H9 (cell line): ENCODE data around the gene CIPC. TPM values are rescaled to one million over a fixed set of nuclear protein-coding genes. Genes with fewer than 3 reads are reported as not detected.

Experiments used
- DNase-seq: peaks from one replicate; pipeline ENCODE4 v3.0.0-alpha.2; 2017
- H2AFZ ChIP-seq: one replicate; pipeline ENCODE4 v1.6.1; 2013; ENCODE audit warnings: mild to moderate bottlenecking, low read length, control low read depth, moderate library complexity
- H2AK5ac ChIP-seq: 2 replicates; pipeline ENCODE4 v1.6.1; 2013; ENCODE audit warnings: low read length, control low read depth, mixed read lengths; ENCODE audit not compliant: insufficient read length
- H2BK120ac ChIP-seq: one replicate; pipeline ENCODE4 v1.6.1; 2013; ENCODE audit warnings: low read depth, mild to moderate bottlenecking, low read length, control low read depth, inconsistent platforms; ENCODE audit not compliant: poor library complexity, severe bottlenecking
- H2BK12ac ChIP-seq: 2 replicates; pipeline ENCODE4 v1.6.1; 2013; ENCODE audit warnings: low read length, control low read depth, mixed read lengths, low read depth; ENCODE audit not compliant: insufficient read length
- H2BK15ac ChIP-seq: 2 replicates; pipeline ENCODE4 v1.6.1; 2013; ENCODE audit warnings: low read depth, low read length, control low read depth
- H2BK20ac ChIP-seq: one replicate; pipeline ENCODE4 v1.6.1; 2013; ENCODE audit warnings: low read depth, mild to moderate bottlenecking, low read length, control low read depth, inconsistent platforms; ENCODE audit not compliant: poor library complexity, severe bottlenecking
- H2BK5ac ChIP-seq: 2 replicates; pipeline ENCODE4 v1.6.1; 2013; ENCODE audit warnings: low read length, control low read depth, mixed read lengths; ENCODE audit not compliant: insufficient read length
- H3K14ac ChIP-seq: 2 replicates; pipeline ENCODE4 v1.6.1; 2013; ENCODE audit warnings: low read length, control low read depth; ENCODE audit not compliant: insufficient read depth
- H3K18ac ChIP-seq: 2 replicates; pipeline ENCODE4 v1.6.1; 2013; ENCODE audit warnings: low read depth, mild to moderate bottlenecking, mixed read lengths, low read length, control low read depth; ENCODE audit not compliant: insufficient read length
- H3K23ac ChIP-seq: 2 replicates; pipeline ENCODE4 v1.6.1; 2013; ENCODE audit warnings: low read length, control low read depth, mixed read lengths, low read depth; ENCODE audit not compliant: insufficient read length
- H3K23me2 ChIP-seq: 2 replicates; pipeline ENCODE4 v1.6.1; 2013; ENCODE audit warnings: low read depth, mild to moderate bottlenecking, mixed read lengths, low read length, control low read depth; ENCODE audit not compliant: insufficient read length, poor library complexity, severe bottlenecking
- H3K27ac ChIP-seq: 2 replicates; pipeline ENCODE4 v1.5.1; 2013; ENCODE audit warnings: low read length, control low read depth, mixed read lengths, low read depth; ENCODE audit not compliant: insufficient read length
- H3K27me3 ChIP-seq: 2 replicates; pipeline ENCODE4 v1.6.1; 2013; ENCODE audit warnings: low read length, control low read depth, inconsistent platforms; ENCODE audit not compliant: insufficient read depth
- H3K4ac ChIP-seq: 2 replicates; pipeline ENCODE4 v1.6.1; 2013; ENCODE audit warnings: low read depth, mild to moderate bottlenecking, control low read depth, inconsistent platforms, low read length, moderate library complexity
- H3K4me1 ChIP-seq: 2 replicates; pipeline ENCODE4 v1.6.1; 2013; ENCODE audit warnings: low read length, control low read depth, inconsistent platforms; ENCODE audit not compliant: insufficient read depth
- H3K4me2 ChIP-seq: 2 replicates; pipeline ENCODE4 v1.6.1; 2013; ENCODE audit warnings: low read length, control low read depth, mixed read lengths; ENCODE audit not compliant: insufficient read length, insufficient read depth
- H3K56ac ChIP-seq: 2 replicates; pipeline ENCODE4 v1.6.1; 2013; ENCODE audit warnings: low read depth, mild to moderate bottlenecking, mixed read lengths, low read length, control low read depth; ENCODE audit not compliant: insufficient read length
- H3K79me1 ChIP-seq: 2 replicates; pipeline ENCODE4 v1.6.1; 2013; ENCODE audit warnings: low read depth, mild to moderate bottlenecking, moderate library complexity, low read length, control low read depth, inconsistent platforms; ENCODE audit not compliant: insufficient read depth, poor library complexity, severe bottlenecking
- H3K79me2 ChIP-seq: 2 replicates; pipeline ENCODE4 v1.6.1; 2013; ENCODE audit warnings: low read length, control low read depth, inconsistent platforms; ENCODE audit not compliant: insufficient read depth
- H3K9ac ChIP-seq: 2 replicates; pipeline ENCODE4 v1.6.1; 2013; ENCODE audit warnings: low read length, control low read depth, mixed read lengths; ENCODE audit not compliant: insufficient read length; ENCODE audit errors: extremely low read depth
- H3K9me3 ChIP-seq: one replicate; pipeline ENCODE4 v1.6.1; 2013; ENCODE audit warnings: low read depth, low read length, inconsistent platforms; ENCODE audit not compliant: control insufficient read depth
- H3T11ph ChIP-seq: one replicate; pipeline ENCODE4 v1.6.1; 2013; ENCODE audit warnings: mild to moderate bottlenecking, low read length, control low read depth, inconsistent platforms
- H4K20me1 ChIP-seq: one replicate; pipeline ENCODE4 v1.6.1; 2013; ENCODE audit not compliant: control insufficient read depth, insufficient read length, insufficient read depth
- H4K5ac ChIP-seq: 2 replicates; pipeline ENCODE4 v1.6.1; 2013; ENCODE audit warnings: low read depth, mild to moderate bottlenecking, mixed read lengths, low read length, control low read depth; ENCODE audit not compliant: insufficient read length
- H4K8ac ChIP-seq: replicated peaks from 2 replicates; pipeline ENCODE4 v1.6.1; 2013; ENCODE audit warnings: low read length, control low read depth, mixed read lengths, low read depth; ENCODE audit not compliant: insufficient read length
- H4K91ac ChIP-seq: 2 replicates; pipeline ENCODE4 v1.6.1; 2013; ENCODE audit warnings: low read depth, mild to moderate bottlenecking, moderate library complexity, mixed read lengths, low read length, control low read depth; ENCODE audit not compliant: insufficient read length
- H3K27ac Mint-ChIP-seq, 3 experiments: 2 replicates in 2 of 3; 3 replicates in 1 of 3; pipeline ENCODE4 v1.8.0; 2020 to 2021; ENCODE audit warnings: mixed read lengths in 3 of 3, mild to moderate bottlenecking in 1 of 3, moderate library complexity in 1 of 3
- H3K27me3 Mint-ChIP-seq: 2 replicates; pipeline ENCODE4 v1.8.0; 2021; ENCODE audit warnings: low read depth, mild to moderate bottlenecking, moderate library complexity, mixed read lengths
- H3K36me3 Mint-ChIP-seq, 3 experiments: 2 replicates in 2 of 3; 3 replicates in 1 of 3; pipeline ENCODE4 v1.8.0; 2020 to 2021; ENCODE audit warnings: low read depth in 3 of 3, mixed read lengths in 3 of 3; ENCODE audit not compliant: insufficient read depth in 1 of 3
- H3K4me1 Mint-ChIP-seq, 2 experiments: 2 replicates each; pipeline ENCODE4 v1.8.0; 2020; ENCODE audit warnings: mixed read lengths in 2 of 2
- H3K4me3 Mint-ChIP-seq, 2 experiments: 2 replicates in 1 of 2; 3 replicates in 1 of 2; pipeline ENCODE4 v1.8.0; 2020 to 2021; ENCODE audit warnings: mild to moderate bottlenecking in 2 of 2, mixed read lengths in 2 of 2, moderate library complexity in 1 of 2
- H3K9me3 Mint-ChIP-seq, 2 experiments: 2 replicates in 1 of 2; 3 replicates in 1 of 2; pipeline ENCODE4 v1.8.0; 2020; ENCODE audit warnings: mild to moderate bottlenecking in 2 of 2, mixed read lengths in 2 of 2, moderate library complexity in 1 of 2
- WGBS: extraction: QIAGEN DNeasy Blood & Tissue Kit; methylation state at CpG from one replicate; pipeline ENCODE4 v1.1.7; 2013; ENCODE audit warnings: missing lambda C conversion rate, low lambda C conversion rate, mixed read lengths; ENCODE audit not compliant: insufficient read length; ENCODE audit errors: extremely low coverage; 5-methylcytosine and 5-hydroxymethylcytosine counted together
- total RNA-seq: library from RNA; stranded (reverse); gene quantifications from 2 replicates; pipeline ENCODE4 v1.2.1, GENCODE V29; 2021
- TF ChIP-seq, protein P1 (sequence below): fragments of 200-600 bp; sonication (generic); conservative IDR thresholded peaks from 3 replicates; pipeline ENCODE4 v1.8.0; 2021; ENCODE audit warnings: antibody characterized with exemption, mild to moderate bottlenecking

The CIPC gene
- total RNA-seq, 1 experiment from 2014 or later: 23.4 TPM

DNA sequence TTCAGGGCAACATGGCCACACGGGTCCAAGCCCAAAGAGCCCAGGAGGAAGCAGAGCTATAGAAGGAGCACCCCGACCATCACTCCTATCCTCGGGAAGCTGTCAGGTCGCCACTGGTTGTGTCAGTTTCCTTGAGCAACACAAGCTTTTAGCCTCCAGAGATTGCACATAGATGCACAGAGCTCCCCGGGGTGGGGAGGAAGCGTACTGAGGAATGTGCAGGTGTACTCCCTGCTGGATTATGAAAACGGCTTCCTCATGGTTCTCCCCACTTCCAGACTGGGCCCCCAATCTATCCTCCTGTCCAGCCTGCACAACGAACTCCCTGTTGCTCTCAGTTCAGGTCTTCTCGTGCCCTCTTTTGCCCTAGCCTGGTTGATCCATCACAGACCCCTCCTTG, 39.3 kb upstream of the CIPC start:
- no peak overlapping the region for H3K27ac Mint-ChIP-seq
- WGBS: no CpG with 5 or more reads among the region's 9 CpGs

More for the DNA sequence above, 39.3 kb upstream of the CIPC start:
- H3K4me1 ChIP-seq: peaks cover 5% of the 10 kb centered on the region; the same call in 1 of the 2 replicates
- no peak overlapping the region for H3K18ac ChIP-seq
- no peaks in the 10 kb centered on the region for H3K23me2 ChIP-seq
- H4K91ac ChIP-seq: no peak overlapping the region
- no peak overlapping the region for H3K4ac ChIP-seq
- H3K23ac ChIP-seq: no peak overlapping the region
- H2BK20ac ChIP-seq: no peak overlapping the region
- H3K56ac ChIP-seq: no peak overlapping the region
- H3T11ph ChIP-seq: no peak overlapping the region
- H2AFZ ChIP-seq: no peak overlapping the region
- H2AK5ac ChIP-seq: no peak overlapping the region
- no peak overlapping the region for H2BK15ac ChIP-seq
- H4K5ac ChIP-seq: no peak overlapping the region
- H3K79me1 ChIP-seq: no peaks in the 10 kb centered on the region
- Mint-ChIP-seq H3K4me3 (no peak overlapping the region), H3K36me3 (no peaks in the 10 kb centered on the region), H3K4me1 (peaks cover 17 to 22% of the 10 kb centered on the region in 2 experiments), H3K9me3 (peaks cover 0 to 5% of the 10 kb centered on the region in 2 experiments), H3K27me3 (peaks cover 10% of the 10 kb centered on the region)
- TF ChIP-seq, protein P1, sequence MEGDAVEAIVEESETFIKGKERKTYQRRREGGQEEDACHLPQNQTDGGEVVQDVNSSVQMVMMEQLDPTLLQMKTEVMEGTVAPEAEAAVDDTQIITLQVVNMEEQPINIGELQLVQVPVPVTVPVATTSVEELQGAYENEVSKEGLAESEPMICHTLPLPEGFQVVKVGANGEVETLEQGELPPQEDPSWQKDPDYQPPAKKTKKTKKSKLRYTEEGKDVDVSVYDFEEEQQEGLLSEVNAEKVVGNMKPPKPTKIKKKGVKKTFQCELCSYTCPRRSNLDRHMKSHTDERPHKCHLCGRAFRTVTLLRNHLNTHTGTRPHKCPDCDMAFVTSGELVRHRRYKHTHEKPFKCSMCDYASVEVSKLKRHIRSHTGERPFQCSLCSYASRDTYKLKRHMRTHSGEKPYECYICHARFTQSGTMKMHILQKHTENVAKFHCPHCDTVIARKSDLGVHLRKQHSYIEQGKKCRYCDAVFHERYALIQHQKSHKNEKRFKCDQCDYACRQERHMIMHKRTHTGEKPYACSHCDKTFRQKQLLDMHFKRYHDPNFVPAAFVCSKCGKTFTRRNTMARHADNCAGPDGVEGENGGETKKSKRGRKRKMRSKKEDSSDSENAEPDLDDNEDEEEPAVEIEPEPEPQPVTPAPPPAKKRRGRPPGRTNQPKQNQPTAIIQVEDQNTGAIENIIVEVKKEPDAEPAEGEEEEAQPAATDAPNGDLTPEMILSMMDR: no peak
- H3K9me3 ChIP-seq: no peaks in the 10 kb centered on the region
- H2BK12ac ChIP-seq: no peak overlapping the region
- H3K79me2 ChIP-seq: no peaks in the 10 kb centered on the region
- no peaks in the 10 kb centered on the region for H4K20me1 ChIP-seq
- H3K4me2 ChIP-seq: no peak overlapping the region
- no peak overlapping the region for H3K14ac ChIP-seq
- no peak overlapping the region for H4K8ac ChIP-seq
- no peak overlapping the region for H3K9ac ChIP-seq
- H2BK5ac ChIP-seq: no peak overlapping the region
- H2BK120ac ChIP-seq: no peak overlapping the region
- no peak for DNase-seq
- no peak overlapping the region for H3K27ac ChIP-seq
- no peaks in the 10 kb centered on the region for H3K27me3 ChIP-seq
